Activated B cell treated with CpG ODN at 0.5 μM for 24 hours (primary cell): ENCODE measurements around the gene DNAJC5G. TPM values are rescaled to one million over a fixed set of nuclear protein-coding genes. Genes with fewer than 3 reads are reported as not detected.

Source experiments
- ATAC-seq: fragments of 200-7000 bp; cut with Tn5 transposase; one replicate; pipeline ENCODE4 v1.10.0; 2021; ENCODE audit warnings: low read depth, mild to moderate bottlenecking, moderate library complexity
- CTCF ChIA-PET: fragments of 350-600 bp; sonication (Branson Sonifier 250); formaldehyde crosslinking; loops from one replicate; lab custom pipeline; 2021; ENCODE audit warnings: antibody characterized with exemption; lab: Charles Lee
- POLR2A ChIA-PET: fragments of 350-600 bp; sonication (Branson Sonifier 250); formaldehyde crosslinking; loops from one replicate; lab custom pipeline; 2021; ENCODE audit warnings: antibody characterized with exemption; lab: Charles Lee
- DNase-seq: peaks from one replicate; pipeline ENCODE4 v3.0.0; 2022
- H3K27ac Mint-ChIP-seq: one replicate; pipeline ENCODE4 v1.8.0; 2020; ENCODE audit warnings: mixed read lengths
- H3K27me3 Mint-ChIP-seq: one replicate; pipeline ENCODE4 v1.8.0; 2021; ENCODE audit warnings: mixed read lengths
- H3K36me3 Mint-ChIP-seq: one replicate; pipeline ENCODE4 v1.8.0; 2021; ENCODE audit warnings: low read depth, mixed read lengths
- H3K4me1 Mint-ChIP-seq: one replicate; pipeline ENCODE4 v1.8.0; 2021; ENCODE audit warnings: mixed read lengths
- H3K4me3 Mint-ChIP-seq: one replicate; pipeline ENCODE4 v1.8.0; 2020; ENCODE audit warnings: mild to moderate bottlenecking, mixed read lengths
- H3K9me3 Mint-ChIP-seq: one replicate; pipeline ENCODE4 v1.8.0; 2020; ENCODE audit warnings: mixed read lengths
- intact Hi-C: fragments of 100-400 bp; cut with micrococcal nuclease; formaldehyde crosslinking; loops from one replicate; pipeline ENCODE4 v1.15.1; 2024
- total RNA-seq: library from RNA; stranded (reverse); gene quantifications from 2 replicates; pipeline ENCODE4 v1.2.3, GENCODE V29; 2022
- TF ChIP-seq, protein P1 (sequence below): fragments of 200-600 bp; IDR thresholded peaks from one replicate; pipeline ENCODE4 v1.8.0; 2022; ENCODE audit warnings: antibody characterized with exemption, mild to moderate bottlenecking

Gene DNAJC5G
- total RNA-seq, 1 donor from 2014 or later: not detected

- Mint-ChIP-seq H3K27ac (no peak overlapping the region), H3K36me3 (no peaks in the 10 kb centered on the region), H3K4me1 (peaks cover 5% of the 10 kb centered on the region), H3K9me3 (no peaks in the 10 kb centered on the region), H3K4me3 (no peak overlapping the region), H3K27me3 (peaks cover 18% of the 10 kb centered on the region)
- ATAC-seq (no peak), DNase-seq (no peak)
- CTCF ChIA-PET: interaction anchor here (0.6 to 6.6 kb wide), 13 partner anchors 9 to 321 kb away, joined by 3 to 100 read pairs (median 11); partner anchors contain the start of gene PREB
- intact Hi-C loops: loop anchor here (1.0 to 5.0 kb wide), 7 partner anchors 31 to 435 kb away; partner anchors contain the start of genes KHK and MPV17
- POLR2A ChIA-PET: interaction anchor here (0.5 to 1.1 kb wide), 2 partner anchors 12 to 18 kb away, joined by 4 read pairs; partner anchors contain the start of gene SLC30A3
- TF ChIP-seq, protein P1, sequence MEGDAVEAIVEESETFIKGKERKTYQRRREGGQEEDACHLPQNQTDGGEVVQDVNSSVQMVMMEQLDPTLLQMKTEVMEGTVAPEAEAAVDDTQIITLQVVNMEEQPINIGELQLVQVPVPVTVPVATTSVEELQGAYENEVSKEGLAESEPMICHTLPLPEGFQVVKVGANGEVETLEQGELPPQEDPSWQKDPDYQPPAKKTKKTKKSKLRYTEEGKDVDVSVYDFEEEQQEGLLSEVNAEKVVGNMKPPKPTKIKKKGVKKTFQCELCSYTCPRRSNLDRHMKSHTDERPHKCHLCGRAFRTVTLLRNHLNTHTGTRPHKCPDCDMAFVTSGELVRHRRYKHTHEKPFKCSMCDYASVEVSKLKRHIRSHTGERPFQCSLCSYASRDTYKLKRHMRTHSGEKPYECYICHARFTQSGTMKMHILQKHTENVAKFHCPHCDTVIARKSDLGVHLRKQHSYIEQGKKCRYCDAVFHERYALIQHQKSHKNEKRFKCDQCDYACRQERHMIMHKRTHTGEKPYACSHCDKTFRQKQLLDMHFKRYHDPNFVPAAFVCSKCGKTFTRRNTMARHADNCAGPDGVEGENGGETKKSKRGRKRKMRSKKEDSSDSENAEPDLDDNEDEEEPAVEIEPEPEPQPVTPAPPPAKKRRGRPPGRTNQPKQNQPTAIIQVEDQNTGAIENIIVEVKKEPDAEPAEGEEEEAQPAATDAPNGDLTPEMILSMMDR: no peak
These were observed 5.6 kb downstream of the DNAJC5G start for GRCh38 chr2:27280826-27281225.

DNA sequence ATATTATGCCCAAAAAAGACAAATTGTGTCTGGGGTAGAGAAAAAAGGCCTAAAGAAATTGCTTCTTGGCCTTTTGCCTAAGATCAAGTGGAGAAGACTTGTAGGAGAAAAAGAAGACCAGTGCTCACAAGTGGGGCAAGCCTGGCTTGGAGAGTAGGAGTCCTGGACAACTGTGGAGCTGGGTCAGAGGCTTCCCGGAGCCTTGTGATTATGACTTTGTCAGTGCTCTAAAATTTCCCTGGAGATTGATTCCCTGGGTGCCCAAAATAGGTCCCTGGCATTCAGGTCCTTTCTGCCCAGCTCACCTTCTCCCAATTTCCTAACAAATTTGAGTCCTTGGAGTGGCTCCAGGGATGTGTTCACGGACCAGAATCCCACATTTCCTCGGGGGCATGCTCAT is 6.2 kb downstream of the DNAJC5G start:
- ATAC-seq (no peak), DNase-seq (no peak)
- intact Hi-C loops: loop anchor here (5.0 kb wide), 1 partner anchor 109 kb away; no protein-coding TSS in a partner anchor
- H3K9me3 Mint-ChIP-seq: no peaks in the 10 kb centered on the region
- peaks cover 5% of the 10 kb centered on the region for H3K4me1 Mint-ChIP-seq
- no peaks in the 10 kb centered on the region for H3K36me3 Mint-ChIP-seq
- no peak overlapping the region for H3K27ac Mint-ChIP-seq
- H3K27me3 Mint-ChIP-seq: peaks cover 21% of the 10 kb centered on the region
- CTCF ChIA-PET: interaction anchor here (1.6 to 6.6 kb wide), 5 partner anchors 21 to 318 kb away, joined by 3 to 100 read pairs (median 14); no protein-coding TSS in a partner anchor
- TF ChIP-seq, protein P1: no peak
- POLR2A ChIA-PET: no interaction called here
- H3K4me3 Mint-ChIP-seq: no peak overlapping the region

DNA sequence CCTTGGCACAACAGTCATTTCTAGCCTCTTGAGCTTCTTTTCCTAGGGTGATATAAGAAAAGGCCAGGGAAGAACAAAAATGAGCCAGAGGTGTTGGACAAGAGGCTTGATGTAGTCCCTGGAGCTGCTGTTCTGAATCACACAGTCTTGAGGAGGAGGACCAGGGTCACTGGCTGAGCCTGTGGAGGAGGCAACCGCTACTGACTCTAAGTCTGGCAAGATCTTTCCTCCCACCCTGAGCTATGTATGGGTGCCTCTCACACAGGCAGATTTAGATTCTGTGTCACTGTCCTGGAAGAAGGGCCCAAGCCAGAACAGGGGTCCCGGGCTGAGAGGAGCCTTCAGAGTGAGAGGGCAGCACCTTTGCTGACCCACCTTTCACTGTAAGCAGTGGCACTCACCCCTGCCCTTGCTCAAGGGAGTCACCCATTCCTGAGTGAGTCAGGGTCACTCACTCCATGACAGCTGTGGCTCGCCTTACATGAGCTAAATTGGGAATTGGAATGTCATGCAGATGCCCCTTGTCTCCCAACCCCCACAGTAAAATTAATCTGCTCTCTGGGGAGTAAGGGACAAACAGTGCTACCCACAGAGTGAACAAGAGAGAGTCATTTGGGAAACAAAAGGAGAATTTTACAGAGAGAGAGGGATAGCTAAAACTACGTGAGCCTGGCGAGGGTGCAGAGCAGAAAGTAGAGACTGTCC is 6.8 kb downstream of the DNAJC5G start, which contains the start of gene TRIM54:
TSS of gene TRIM54 (plus strand) at position 575 of the 705 bp plus-strand sequence. CDS start 303 bp downstream, outside the sequence.
- POLR2A ChIA-PET: no interaction called here
- intact Hi-C loops: loop anchor here (5.0 kb wide), 1 partner anchor 110 kb away; no protein-coding TSS in a partner anchor

GRCh38 chr2:27282892-27283291 is 7.7 kb downstream of the DNAJC5G start:
- POLR2A ChIA-PET: no interaction called here
- Mint-ChIP-seq H3K27ac (no peak overlapping the region), H3K4me3 (no peak overlapping the region), H3K9me3 (no peaks in the 10 kb centered on the region), H3K4me1 (peaks cover 5% of the 10 kb centered on the region), H3K27me3 (peaks cover 19% of the 10 kb centered on the region), H3K36me3 (no peaks in the 10 kb centered on the region)
- CTCF ChIA-PET: interaction anchor here (1.2 to 6.6 kb wide), 4 partner anchors 20 to 437 kb away, joined by 3 to 100 read pairs (median 10); no protein-coding TSS in a partner anchor
- intact Hi-C loops: loop anchor here (5.0 kb wide), 1 partner anchor 111 kb away; no protein-coding TSS in a partner anchor
- DNase-seq (no peak), ATAC-seq (no peak)
- TF ChIP-seq, protein P1: no peak

More for the DNA sequence above, 6.8 kb downstream of the DNAJC5G start, which contains the start of gene TRIM54:
- ATAC-seq (no peak), DNase-seq (no peak)
- H3K36me3 Mint-ChIP-seq: no peaks in the 10 kb centered on the region
- CTCF ChIA-PET: interaction anchor here (1.2 to 6.6 kb wide), 7 partner anchors 21 to 436 kb away, joined by 3 to 100 read pairs (median 12); no protein-coding TSS in a partner anchor
- H3K9me3 Mint-ChIP-seq: no peaks in the 10 kb centered on the region
- no peak within 1 kb of the TSS for H3K4me3 Mint-ChIP-seq
- TF ChIP-seq, protein P1: no peak
- H3K4me1 Mint-ChIP-seq: peaks cover 5% of the 10 kb centered on the region
- H3K27ac Mint-ChIP-seq: no peak within 1 kb of the TSS
- peaks cover 21% of the 10 kb centered on the region for H3K27me3 Mint-ChIP-seq

DNA sequence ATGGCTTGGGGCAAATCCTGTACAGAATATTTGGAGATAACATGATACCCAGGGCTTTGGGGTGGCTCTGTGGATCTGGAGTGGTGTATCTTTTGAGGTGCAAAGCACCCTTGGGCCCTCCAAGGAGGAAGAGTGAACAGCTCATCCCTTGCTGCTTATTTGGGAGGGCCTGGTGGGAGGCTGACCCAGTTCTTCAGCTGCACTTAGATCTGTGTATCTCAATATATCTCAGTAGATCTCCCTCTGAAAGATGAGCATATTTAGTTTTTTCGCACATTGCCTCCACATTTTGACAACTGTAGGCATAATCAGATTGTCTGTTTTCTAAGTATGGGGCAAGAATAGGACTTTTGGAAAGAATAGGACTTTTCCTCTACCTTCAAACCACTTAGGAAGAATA is 9.8 kb downstream of the DNAJC5G start:
- Mint-ChIP-seq H3K4me3 (no peak overlapping the region), H3K9me3 (no peaks in the 10 kb centered on the region), H3K4me1 (peaks cover under 1% of the 10 kb centered on the region), H3K27ac (no peak overlapping the region), H3K27me3 (peaks cover 24% of the 10 kb centered on the region), H3K36me3 (no peaks in the 10 kb centered on the region)
- CTCF ChIA-PET: interaction anchor here (3.0 to 6.6 kb wide), 2 partner anchors 322 to 439 kb away, joined by 12 to 100 read pairs; no protein-coding TSS in a partner anchor
- DNase-seq: no peak
- POLR2A ChIA-PET: no interaction called here
- TF ChIP-seq, protein P1: no peak
- intact Hi-C loops: loop anchor here (5.0 kb wide), 1 partner anchor 113 kb away; no protein-coding TSS in a partner anchor
- ATAC-seq: no peak
